Fibroblast of skin of scalp (primary cell): ENCODE results near the gene HS3ST1. TPM values are rescaled to one million over a fixed set of nuclear protein-coding genes. Genes with fewer than 3 reads are reported as not detected.

Experiments used
- DNase-seq: peaks from one replicate; pipeline ENCODE4 v3.0.0-alpha.2; 2013
- polyA plus RNA-seq, 2 experiments: library from polyadenylated mRNA; unstranded; fragments of 120-200 nt; gene quantifications; one replicate each; pipeline ENCODE4 v1.2.1, GENCODE V29; 2013; ENCODE audit not compliant: insufficient read length in 2 of 2

Gene HS3ST1
- polyA plus RNA-seq (2013, experiment 1 of 2; ENCODE audit: insufficient read length): 0.70 TPM
- 0.26 TPM for polyA plus RNA-seq (2013, experiment 2 of 2; ENCODE audit: insufficient read length)

GRCh38 chr4:11428231-11428898, at the start of gene HS3ST1:
Gene HS3ST1, minus strand, starts transcription at chr4:11428894. Its CDS starts 28,889 bp downstream, at chr4:11400005.
- DNase-seq: no peak

DNA sequence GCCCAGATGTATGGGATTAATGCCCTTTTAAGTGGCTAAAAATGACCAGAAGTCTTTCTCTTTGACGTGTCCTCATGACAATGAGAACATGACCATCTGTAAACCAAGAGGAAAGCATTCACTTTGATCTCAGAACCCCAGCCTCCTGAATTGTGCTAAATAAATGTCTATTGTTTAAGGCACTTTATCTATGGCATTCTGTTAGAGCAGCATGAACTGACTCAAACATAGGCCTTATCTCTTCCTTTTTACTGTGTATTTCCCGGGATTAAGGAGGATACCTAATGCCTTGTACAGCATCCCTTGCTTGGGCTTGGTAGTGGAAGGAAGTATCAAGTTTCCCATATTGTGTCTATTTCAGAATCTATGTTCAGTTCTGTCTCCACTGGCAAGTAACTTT, 47.2 kb upstream of the HS3ST1 start:
- DNase-seq: no peak

- no peak for DNase-seq
These were observed 45.5 kb upstream of the HS3ST1 start for GRCh38 chr4:11474146-11474545.

DNA sequence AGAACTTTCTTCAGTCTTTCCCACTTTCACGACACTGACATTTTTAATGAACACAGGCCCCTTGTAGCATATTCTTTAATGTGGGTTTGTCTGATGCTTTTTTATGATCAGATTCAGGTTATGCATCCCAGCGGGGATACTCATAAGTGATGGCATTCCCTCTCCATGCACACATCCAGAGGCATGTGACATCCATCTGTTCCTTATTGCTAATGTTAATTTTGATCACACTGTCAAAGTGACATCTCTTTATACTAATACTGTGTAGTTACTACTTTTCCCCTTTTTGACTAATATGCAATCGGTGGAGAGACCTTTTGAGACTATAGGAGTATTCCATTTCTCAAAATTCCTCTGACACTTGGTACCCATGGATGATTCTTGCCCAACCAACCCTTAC, 43.8 kb upstream of the HS3ST1 start:
- no peak for DNase-seq

GRCh38 chr4:11471618-11472017, 42.9 kb upstream of the HS3ST1 start:
- no peak for DNase-seq

DNA sequence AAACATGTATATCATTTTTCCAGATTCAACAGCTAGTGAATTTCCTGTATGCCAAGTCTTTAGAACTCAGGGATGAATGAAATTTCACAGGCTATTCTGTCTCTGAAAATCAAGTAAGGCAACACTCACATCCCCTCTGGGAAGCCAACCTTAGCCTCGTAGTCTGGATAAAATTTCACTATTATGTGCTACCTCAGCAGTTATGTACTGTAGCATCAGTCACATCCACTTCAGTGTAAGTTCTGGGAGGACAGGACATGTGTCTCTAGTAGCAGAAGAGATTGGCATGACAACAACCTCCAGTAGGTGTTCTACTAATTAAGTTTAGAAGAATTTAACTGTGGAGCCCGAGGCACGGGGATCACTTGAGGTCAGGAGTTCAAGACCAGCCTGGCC, 42.4 kb upstream of the HS3ST1 start:
- DNase-seq: no peak

DNA sequence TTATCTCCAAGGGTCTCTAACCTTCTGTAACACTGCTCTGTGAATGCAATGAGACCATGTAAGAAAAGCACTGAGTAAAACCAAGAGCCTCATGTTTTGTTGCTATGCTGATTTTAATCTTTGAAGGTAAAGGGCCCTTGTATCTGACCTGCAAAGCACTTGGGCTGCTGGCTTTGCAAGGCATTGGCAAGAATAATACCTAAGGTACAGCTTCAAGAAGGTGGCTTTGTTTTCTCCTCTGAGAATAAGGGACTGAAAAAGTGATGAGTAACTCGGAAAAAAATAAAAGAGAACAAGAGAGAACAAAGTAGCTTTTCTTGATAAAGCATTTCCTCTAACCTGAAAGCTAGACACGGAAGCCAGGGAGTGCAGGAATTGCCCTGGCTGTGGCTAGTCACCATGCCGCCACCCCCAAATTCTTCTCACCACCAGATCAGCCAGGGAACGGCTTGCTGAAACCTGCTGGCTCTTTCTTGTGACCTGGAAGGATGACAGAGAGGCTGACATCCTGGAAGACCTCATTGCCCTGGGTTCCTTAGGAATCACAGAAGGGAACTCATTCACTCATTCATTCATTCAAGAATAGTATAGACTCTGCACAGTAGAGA, 41.8 kb upstream of the HS3ST1 start:
- no peak for DNase-seq

- no peak for DNase-seq
These were observed 41.1 kb upstream of the HS3ST1 start for GRCh38 chr4:11469650-11470437.

DNA sequence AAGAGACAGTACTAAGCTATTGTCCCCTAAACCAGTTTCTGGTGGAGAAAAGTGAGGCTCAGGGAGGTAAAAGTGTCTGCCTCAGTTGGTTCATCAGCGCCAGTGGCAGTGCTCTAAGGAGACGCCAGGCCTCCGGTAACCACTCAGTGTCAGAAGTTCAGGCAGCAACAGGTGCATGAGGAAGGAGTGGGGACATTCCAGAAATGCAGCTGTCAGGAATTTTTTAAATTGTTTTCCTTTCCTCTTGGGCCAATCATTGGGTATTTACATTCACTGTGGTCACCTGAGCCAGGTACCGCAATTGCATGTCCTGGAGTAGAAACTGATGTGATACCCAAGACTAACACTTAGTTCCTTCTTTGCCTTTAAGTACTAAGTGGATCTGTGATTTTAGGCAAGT, 40.2 kb upstream of the HS3ST1 start:
- DNase-seq: no peak

DNA sequence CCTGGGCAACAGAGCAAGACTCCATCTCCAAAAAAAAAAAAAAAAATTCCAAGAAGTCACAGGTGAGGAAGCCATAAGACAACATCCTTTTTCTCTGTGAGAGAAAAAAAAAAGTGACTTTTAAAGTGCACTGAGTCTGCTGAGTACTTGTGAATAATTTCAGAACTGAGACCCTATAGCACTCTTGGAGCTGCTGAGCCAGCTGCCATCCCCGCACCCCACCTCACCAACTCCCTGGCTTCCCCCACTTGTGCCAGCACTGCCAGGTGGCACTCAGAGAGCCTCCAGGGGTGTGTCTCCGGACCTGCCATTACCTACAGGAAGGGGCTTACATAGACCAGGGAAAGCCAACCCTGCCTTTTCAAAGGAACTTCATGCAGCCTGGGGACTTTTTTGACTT, 39.2 kb upstream of the HS3ST1 start:
- no peak for DNase-seq

- no peak for DNase-seq
These were observed 35.0 kb upstream of the HS3ST1 start for GRCh38 chr4:11463707-11464106.

DNA sequence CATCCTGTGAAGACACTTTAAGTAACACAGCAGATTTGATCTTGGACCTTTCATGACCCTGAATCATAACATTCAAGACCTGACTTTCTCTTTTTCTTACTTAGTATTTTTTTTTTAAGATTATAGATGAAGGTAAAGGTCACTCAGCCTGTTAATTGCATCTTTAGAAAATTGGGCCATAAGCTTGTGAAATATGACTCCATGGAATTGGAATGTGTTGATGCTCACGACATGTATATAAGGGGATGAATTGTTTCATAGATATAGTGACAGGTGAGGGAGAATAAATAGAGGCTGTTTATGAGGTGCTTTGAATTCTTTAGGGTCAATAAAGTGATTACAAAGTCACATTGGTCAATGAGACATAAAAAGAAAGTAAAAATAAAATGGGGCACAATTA, 27.7 kb upstream of the HS3ST1 start:
- no peak for DNase-seq

GRCh38 chr4:11455201-11455835, 26.6 kb upstream of the HS3ST1 start:
- no peak for DNase-seq

- no peak for DNase-seq
These were observed 23.0 kb upstream of the HS3ST1 start for GRCh38 chr4:11451716-11452115.

DNA sequence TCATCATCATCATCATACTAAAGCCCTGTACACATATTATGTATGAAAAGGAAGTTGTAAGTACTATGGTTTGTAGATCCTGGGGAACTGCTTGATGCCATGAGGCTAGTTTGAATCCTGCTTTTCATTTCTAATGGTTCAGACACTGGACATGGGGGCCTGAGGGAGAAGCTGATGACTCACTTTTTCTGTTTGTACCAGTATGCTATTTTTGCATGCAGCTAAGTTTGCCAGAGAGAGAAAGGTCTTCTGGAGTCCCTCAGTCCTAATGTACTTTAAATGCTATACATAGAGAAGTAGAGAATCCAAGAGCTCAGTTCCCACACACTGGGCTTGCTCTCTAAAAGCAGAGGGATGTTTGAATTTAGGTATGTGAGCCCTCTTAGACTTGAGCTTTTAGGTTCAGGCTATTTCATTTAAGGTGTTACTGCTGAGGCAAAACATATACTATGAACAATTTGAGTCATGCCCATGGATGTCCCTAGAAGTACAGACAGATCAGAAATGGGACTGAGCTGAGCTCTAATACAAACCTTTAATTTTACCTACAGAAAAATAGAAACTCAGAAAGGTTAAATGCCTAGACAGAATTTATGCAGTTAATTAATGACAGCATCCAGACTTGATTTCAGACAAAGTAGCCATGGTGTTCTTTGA, 17.6 kb upstream of the HS3ST1 start:
- no peak for DNase-seq

DNA sequence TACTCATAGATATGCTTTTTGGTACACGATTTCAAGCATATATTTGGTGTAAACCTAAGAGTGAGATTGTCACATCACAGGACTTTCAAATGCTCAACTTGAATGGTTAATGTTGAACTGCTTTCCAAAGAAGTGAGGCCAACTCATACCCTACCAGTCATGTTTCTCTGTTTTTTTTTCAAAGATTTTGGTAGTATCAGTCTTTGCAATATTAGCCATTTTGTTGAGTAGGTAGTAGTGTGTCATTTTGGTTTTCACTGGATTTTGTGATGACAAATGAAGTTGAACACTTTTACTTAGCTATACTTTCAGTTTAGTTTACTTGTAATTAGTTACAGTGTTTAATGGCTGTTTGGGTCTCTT, 12.5 kb upstream of the HS3ST1 start:
- no peak for DNase-seq

GRCh38 chr4:11440481-11441193, 11.9 kb upstream of the HS3ST1 start:
- DNase-seq: no peak

- DNase-seq: no peak
These were observed 11.1 kb upstream of the HS3ST1 start for GRCh38 chr4:11439836-11440235.

DNA sequence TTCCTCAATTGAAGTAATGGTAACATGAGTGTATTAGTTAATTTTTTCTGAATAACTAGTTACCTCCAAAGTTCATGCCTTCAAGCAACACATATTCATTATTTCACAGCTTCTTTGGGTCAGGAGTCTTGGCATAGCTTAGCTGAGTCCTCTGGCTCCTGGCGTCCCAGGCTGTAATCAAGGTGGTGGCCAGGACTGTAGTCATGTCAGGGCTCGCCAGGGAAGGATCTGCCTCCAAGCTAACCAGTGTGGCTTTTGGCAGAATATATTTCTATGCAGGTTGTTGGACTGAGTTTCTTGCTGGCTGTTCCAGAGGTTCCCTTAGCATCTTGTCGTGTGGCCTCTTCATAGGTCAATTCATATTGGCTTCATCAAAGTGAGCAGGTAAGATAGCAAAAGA, 10.0 kb upstream of the HS3ST1 start:
- no peak for DNase-seq

GRCh38 chr4:11436673-11437072, 8.0 kb upstream of the HS3ST1 start:
- DNase-seq: no peak

GRCh38 chr4:11436084-11436483, 7.4 kb upstream of the HS3ST1 start:
- DNase-seq: no peak

DNA sequence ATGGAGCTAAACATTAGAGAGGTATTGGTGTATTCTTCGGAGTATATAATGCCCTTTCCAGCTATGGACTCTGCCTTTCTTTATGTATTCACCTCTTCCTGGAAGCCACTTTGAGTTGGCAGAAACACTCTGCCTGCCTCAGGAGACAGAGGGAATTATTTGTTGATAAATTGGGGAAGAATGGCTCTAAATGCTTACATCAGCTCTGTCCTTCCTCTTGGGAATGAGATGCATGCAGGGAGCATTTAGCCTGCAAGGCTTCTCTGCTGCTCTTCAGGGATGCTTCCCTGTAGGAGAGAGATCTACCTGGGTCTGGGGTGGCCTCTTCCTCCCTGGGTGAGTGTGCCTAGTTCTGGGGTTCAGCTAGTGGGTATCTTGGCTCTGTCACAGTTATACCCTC, 6.9 kb upstream of the HS3ST1 start:
- no peak for DNase-seq
